ENCODE results near the gene PPP1R13L.

DNA sequence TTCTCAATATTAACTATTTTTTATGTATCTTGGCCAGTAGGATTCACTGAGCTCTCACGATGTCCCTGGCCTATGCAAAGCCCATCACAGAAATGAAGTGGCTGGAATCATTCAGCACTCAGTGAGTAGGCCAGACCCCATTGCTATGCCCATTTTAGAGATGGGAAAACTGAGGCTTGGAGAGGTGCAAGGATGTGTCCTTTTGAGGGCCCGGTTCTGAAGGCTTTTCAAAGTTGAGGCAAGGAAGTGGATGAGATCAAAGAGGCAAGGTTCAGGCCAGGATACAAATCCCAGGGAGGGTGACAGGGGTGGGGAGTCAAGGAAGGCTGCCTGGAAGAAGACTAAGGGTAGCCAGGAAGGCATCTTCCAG is 37.5 kb upstream of the PPP1R13L start:
- TF ChIP-seq, protein P1, sequence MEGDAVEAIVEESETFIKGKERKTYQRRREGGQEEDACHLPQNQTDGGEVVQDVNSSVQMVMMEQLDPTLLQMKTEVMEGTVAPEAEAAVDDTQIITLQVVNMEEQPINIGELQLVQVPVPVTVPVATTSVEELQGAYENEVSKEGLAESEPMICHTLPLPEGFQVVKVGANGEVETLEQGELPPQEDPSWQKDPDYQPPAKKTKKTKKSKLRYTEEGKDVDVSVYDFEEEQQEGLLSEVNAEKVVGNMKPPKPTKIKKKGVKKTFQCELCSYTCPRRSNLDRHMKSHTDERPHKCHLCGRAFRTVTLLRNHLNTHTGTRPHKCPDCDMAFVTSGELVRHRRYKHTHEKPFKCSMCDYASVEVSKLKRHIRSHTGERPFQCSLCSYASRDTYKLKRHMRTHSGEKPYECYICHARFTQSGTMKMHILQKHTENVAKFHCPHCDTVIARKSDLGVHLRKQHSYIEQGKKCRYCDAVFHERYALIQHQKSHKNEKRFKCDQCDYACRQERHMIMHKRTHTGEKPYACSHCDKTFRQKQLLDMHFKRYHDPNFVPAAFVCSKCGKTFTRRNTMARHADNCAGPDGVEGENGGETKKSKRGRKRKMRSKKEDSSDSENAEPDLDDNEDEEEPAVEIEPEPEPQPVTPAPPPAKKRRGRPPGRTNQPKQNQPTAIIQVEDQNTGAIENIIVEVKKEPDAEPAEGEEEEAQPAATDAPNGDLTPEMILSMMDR (IDR thresholded peaks at IDR 0.05): no peak
- no peak for TF ChIP-seq POLR2A (IDR thresholded peaks at IDR 0.05)
